Measurements from ENCODE around the gene NUPR2.
"Not testable (repeated sequence)": the region's sequence is repeated elsewhere in the genome, so short reads cannot be mapped to it uniquely, and the experiment has no call there.

NUPR2 gene, protein sequence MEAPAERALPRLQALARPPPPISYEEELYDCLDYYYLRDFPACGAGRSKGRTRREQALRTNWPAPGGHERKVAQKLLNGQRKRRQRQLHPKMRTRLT

GRCh38 chr7:56115852-56116538 is at the start of gene NUPR2:
TSS of gene NUPR2 (minus strand) at chr7:56116417. CDS start at chr7:56116314, 103 bp downstream.
- no peak for DNase-seq (ENCODE audit: low spot score)

DNA sequence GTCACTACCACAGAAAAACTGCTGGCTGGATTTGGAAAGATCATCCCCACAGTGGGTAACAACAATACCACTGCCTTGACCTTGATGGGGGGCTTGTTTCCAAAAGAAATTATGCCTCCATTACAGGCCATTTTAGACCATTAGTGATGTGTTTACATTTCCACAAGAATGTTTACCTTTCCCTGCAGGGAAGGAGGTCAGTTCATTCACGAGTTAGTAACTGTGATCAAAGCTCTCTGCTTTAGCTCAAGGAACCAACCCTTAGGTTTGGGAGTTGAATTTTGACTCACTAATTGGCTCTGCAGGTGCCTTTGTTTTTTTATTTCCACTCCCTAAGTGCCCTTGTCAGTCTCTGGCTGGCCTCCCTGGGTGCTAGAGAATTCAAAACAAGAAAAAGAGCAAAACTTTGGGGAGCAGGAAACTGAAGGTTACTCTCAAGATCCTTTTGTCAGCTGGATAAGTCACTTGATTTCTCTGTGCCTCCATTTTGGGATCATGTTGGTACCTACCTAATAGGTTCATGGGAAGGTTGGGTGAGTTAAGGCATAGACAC is 41.1 kb upstream of the NUPR2 start:
- DNase-seq (ENCODE audit: low spot score) = no peak

DNA sequence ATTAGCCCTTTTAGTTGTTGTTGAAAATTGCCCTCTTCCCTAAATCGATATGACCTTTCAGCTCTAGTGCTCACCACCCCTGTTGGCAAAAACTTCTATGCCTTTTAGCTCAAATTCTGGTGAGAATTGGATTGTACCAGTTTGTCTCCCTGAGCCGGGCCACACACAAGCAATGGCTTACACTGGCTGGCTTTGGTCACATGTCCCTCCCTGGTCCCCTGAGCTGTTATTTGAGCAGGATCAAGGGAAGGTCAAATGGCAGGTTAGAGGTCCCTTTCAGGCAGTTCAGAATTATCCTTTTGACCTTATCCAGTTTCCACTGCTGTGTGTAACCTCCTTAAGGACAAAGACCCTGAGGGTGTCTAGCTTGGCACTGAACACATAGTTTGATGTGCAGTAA is 14.8 kb upstream of the NUPR2 start:
- not testable (repeated sequence) for DNase-seq (ENCODE audit: low spot score)

DNA sequence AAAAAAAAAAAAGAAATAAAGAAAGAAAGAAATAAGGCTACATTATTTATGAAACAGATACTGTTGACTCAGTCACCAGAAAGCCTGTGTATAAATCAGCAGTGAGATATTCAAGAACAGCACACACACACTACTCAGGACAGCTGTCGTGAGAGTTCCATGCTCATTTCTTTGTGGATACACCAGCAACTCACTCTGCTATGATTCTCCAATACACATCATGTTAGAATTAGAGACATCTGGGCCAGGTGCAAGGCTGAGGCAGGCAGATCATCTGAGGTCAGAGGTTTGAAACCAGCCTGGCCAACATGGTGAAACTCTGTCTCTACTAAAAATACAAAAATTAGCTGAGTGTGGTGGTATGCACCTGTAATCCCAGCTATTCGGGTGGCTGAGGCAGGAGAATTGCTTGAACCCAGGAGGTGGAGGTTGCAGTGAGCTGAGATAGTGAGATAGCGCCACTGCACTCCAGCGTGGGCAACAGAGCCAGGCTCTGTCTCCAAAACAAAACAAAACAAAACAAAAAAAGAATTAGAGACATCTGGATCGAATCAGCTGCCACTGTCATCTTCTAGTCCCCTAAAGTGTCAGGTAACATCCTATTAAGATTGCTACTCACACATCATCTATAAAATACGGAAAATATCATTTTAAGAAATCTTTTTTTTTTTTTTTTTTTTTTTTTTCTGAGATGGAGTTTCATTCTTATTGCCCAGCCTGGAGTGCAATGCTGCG is 11.2 kb upstream of the NUPR2 start:
- DNase-seq (ENCODE audit: low spot score) = no peak

DNA sequence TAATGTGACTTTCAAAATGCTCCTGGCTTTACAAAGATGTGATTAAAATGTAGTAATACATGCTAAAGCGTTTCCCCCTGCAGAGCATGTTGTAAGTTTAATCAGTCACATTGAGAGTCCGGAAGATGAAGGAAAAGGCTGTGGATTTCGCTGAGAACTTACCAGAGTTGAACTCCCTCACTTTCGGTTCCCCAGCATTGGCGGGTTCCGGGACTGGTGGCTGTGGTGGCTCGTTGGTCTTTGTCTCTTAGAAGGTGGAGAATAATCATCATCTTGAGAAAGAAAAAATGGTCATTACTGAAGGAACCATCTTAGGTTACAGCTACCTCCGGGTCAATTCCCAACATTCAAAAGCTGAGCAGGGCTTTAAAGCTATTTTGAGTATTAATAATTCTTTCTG is 9.6 kb upstream of the NUPR2 start:
- no peak for DNase-seq (ENCODE audit: low spot score)

DNA sequence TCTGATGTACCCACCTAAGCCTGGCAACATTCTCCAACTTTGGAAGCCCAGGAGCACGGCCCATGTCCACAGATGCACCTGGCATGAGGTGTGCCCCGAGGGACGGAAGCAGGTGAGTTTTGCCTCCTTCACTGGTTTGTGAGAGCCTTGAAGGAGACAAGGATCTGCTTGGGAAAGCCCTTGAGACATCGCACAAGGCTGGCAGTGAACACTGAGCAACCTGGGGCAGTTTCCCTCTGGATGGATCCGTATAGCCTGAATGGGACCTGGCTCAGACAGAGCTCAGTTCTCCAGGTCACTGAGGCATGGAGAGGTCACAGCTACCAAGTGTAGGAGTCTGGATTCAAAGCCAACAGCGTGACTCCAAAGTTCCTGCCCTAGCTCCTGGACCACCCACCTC is 8.8 kb upstream of the NUPR2 start:
- DNase-seq (ENCODE audit: low spot score) = no peak

DNA sequence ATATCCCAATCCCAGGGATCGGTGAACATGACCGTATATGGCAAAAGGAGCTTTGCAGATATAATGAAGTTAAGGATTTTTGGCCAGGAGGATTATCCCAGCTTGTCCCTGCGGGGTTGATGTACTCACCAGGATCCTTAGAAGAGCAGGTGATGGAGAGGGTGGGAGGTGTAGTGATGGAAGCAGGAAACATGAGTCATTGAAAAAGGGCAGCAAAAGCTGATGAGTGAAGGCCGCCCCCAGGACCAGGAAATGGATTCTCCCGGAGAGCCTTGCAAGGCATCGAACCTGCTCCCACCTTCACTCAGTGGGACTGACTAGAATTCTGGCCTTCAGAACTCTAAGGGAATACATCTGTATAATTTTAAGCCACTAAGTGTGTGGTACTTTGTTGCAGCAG is 5.2 kb upstream of the NUPR2 start:
- DNase-seq (ENCODE audit: low spot score) = no peak

- DNase-seq (ENCODE audit: low spot score) = not testable (repeated sequence)
Observed at GRCh38 chr7:56112244-56112643, 4.0 kb downstream of the NUPR2 start.

- DNase-seq (ENCODE audit: low spot score) = no peak
Observed at GRCh38 chr7:56110611-56111010, 5.6 kb downstream of the NUPR2 start.

DNA sequence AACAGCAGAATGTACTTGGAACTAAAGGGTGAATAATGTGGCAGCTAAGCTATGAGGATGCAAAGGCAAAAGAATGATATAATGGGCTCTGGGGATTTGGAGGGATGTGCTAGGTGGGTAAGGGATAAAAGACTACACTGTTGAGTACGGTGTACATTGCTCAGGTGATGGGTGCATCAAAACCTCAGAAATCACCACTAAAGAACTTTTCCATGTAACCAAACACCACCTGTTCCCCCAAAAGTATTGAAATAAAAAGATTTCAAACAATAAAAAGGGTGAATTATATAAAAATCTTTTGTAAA is 8.3 kb downstream of the NUPR2 start:
- no peak for DNase-seq (ENCODE audit: low spot score)

- peak; percentile 98 for DNase-seq (ENCODE audit: low spot score)
Observed at GRCh38 chr7:56106108-56107073, 9.8 kb downstream of the NUPR2 start, which contains the start of gene CHCHD2. TSS of gene CHCHD2 (minus strand) at chr7:56106476. CDS start at chr7:56106413, 63 bp downstream.

DNA sequence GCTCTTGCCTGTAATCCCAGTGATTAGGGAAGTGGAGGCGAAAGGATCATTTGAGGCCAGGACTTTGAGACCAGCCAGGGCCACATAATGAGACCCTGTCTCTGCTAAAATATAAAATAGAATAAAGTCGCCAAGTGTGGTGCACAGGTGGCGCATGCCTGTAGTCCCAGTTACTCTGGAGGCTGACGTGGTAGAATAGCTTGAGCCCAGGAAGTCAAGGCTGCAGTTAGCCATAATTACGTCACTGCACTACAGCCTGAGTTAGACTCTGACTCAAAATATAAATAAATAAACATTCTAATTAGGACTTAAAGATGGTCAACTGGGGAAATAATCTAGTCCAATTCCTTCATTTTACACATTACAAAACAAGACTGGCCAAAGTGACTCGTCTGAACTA is 10.7 kb downstream of the NUPR2 start:
- DNase-seq (ENCODE audit: low spot score) = peak; percentile 51

DNA sequence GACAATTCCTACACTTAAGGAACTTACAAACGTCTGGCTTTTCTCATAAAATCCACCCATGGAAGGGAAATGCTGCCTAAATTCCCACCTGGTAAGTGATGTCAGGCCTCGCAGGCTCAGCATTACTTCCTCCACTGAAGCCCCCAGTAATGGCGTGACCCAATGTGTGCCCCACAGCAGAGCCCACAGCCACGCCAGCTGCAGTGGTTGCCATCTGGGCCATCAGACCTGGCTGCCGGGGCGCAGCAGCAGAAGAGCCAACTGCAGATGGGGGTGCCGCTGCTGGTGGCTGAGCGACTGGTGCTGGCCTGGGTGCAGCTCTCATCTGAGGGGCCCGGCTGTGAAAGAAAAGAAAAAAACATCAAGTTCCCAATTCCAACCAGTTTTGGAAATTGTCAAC is 12.1 kb downstream of the NUPR2 start:
- not testable (repeated sequence) for DNase-seq (ENCODE audit: low spot score)

GRCh38 chr7:56099653-56100052 is 16.6 kb downstream of the NUPR2 start:
- no peak for DNase-seq (ENCODE audit: low spot score)

DNA sequence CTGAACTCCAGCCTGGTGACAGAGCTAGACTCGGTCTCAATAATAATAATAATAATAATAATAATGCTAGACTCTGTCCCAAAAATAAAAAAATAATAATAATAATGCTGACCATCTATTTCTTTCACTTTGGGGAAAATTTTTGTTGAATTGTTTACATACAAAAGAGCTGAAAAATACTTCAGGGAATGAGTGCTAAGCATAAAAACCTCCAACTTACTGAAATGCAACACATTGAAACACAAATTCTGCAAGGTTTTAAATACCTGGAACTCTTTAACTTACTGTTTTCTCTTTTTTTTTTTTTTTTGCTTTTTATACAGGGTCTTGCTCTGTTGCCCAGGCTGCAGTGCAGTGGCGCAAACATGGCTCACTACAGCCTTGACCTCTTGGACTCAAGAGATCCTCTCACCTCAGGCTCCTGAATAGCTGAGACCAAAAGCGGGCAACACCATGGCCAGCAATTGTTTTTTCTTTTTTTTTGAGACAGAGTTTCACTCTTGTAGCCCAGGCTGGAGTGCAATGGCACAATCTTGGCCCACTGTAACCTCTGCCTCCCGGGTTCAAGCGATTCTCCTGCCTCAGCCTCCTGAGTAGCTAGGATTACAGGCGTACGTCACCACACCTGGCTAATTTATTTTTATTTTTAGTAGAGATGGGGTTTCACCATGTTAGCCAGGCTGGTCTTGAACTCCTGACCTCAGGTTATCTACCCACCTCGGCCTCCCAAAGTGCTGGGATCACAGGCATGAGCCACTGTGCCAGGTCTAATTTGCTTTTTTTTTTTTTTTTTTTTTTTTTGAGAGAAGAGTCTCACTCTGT is 17.8 kb downstream of the NUPR2 start:
- DNase-seq (ENCODE audit: low spot score) = not testable (repeated sequence)

DNA sequence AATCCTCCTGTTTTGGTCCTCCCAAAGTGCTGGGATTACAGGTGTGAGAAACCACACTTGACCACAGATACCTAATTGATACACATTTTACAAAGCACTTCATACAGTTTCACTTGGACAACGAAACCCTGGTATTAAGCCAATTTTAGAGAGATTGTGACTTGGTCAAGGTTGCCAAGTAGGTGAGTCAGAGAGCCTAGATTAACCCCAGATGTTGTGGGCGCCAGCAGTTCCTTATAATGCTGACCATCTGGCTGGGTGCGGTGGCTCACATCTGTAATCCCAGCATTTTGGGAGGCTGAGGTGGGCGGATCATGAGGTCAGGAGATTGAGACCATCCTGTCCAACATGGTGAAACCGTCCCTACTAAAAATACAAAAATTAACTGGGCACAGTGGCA is 18.5 kb downstream of the NUPR2 start:
- DNase-seq (ENCODE audit: low spot score) = no peak

- DNase-seq (ENCODE audit: low spot score) = no peak
Observed at GRCh38 chr7:56092789-56093531, 23.3 kb downstream of the NUPR2 start, which contains the start of gene PHKG1. TSS of gene PHKG1 (minus strand) at chr7:56092952. CDS start at chr7:56088941, 4,011 bp downstream.

DNA sequence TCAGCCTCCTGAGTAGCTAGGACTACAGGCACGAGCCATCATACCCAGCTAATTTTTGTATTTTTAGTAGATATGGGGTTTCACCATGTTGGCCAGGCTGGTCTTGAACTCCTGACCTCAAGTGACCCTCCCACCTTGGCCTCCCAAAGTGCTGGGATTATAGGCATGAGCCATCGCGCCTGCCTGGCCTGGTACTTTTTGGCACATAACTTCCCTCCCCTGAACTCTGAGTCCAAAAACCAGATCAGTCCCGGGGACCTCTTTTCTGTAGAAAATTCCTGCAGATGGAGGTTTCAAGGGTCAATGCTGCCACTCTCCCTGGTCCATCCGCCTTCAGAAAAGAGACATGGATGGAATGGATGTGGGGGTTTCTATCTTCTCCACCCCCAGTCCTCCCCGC is 23.8 kb downstream of the NUPR2 start:
- DNase-seq (ENCODE audit: low spot score) = not testable (repeated sequence)

DNA sequence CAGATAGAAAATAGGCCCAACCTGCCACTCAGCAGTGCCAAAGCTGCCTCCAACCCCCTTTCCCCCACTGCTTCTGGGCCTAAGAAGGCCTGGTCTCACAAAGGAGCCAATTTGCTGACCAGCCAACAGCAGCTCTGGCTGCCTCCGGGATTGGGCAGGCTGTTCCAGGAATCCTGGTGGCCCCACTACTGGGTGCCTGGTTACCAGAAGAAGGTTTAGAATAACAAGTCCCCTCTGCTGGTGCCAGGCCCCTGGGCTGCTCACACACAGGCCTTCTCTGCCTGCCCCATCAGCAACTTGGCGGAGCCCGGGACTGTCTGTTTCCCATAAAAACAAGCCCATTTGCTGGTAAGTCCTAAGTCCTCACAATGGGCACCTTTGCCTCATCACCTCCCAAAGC is 24.6 kb downstream of the NUPR2 start:
- DNase-seq (ENCODE audit: low spot score) = no peak

DNA sequence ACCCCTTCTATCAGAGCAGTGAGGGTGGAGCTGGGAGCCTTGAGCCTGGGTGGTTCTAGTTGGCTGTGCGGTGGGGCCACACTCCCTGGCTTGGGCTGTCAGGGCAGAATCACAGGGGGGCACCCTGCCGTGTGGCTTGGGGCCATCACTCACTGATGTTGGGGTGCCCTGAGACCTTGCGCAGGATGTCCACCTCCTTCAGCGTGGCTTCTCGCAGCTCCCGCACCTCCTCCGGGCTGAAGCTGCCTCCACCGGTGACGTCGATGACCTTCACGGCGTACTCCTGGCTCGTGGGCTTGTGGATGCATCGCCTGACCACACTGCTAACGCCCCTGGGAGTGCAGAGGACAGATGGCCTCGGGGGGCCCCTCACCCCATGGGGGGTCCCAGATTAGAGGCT is 28.8 kb downstream of the NUPR2 start:
- no peak for DNase-seq (ENCODE audit: low spot score)

All from activated CD4-positive, alpha-beta T cell treated with anti-CD3 and anti-CD28 coated beads, Interleukin-2, Interleukin-4, amounts not matched to agents 100 ng/mL and 50 ng/mL, durations not matched to agents 16 hours and 8 hours (primary cell).